OCI-LY1 (cell line): Measurements from ENCODE around the gene MESD.

ENCODE experiments used
- EZH2 ChIP-seq: fragments of 200-600 bp; sonication (generic), shearing (Covaris generic); IDR thresholded peaks from 2 replicates; pipeline ENCODE4 v1.8.0; 2017; ENCODE audit warnings: borderline replicate concordance, mixed run types, mild to moderate bottlenecking, antibody characterized with exemption, low read length, moderate library complexity, mixed read lengths
- TF ChIP-seq, protein P1 (sequence below): fragments of 200-600 bp; sonication (generic), shearing (Covaris generic); IDR thresholded peaks from 2 replicates; pipeline ENCODE4 v1.5.1; 2017; ENCODE audit warnings: mild to moderate bottlenecking, antibody characterized with exemption, low read length, moderate library complexity, mixed read lengths

DNA sequence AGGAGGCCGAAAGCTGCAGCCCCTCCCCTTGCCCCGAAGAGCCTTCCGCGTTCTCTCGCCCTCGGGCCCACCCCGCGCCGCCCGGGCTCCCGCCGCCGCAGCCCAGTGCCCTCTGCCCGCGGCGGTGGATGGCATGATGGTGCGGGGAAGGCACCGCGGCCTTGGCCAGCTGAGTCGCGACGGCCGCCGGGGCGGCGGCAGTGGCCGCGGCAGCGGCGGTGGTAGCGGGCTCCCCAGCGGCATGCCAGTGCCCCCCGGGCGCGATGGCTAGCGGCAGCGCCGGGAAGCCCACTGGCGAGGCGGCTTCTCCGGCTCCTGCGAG is 12.4 kb upstream of the MESD start:
- no peak for TF ChIP-seq EZH2
- TF ChIP-seq, protein P1, sequence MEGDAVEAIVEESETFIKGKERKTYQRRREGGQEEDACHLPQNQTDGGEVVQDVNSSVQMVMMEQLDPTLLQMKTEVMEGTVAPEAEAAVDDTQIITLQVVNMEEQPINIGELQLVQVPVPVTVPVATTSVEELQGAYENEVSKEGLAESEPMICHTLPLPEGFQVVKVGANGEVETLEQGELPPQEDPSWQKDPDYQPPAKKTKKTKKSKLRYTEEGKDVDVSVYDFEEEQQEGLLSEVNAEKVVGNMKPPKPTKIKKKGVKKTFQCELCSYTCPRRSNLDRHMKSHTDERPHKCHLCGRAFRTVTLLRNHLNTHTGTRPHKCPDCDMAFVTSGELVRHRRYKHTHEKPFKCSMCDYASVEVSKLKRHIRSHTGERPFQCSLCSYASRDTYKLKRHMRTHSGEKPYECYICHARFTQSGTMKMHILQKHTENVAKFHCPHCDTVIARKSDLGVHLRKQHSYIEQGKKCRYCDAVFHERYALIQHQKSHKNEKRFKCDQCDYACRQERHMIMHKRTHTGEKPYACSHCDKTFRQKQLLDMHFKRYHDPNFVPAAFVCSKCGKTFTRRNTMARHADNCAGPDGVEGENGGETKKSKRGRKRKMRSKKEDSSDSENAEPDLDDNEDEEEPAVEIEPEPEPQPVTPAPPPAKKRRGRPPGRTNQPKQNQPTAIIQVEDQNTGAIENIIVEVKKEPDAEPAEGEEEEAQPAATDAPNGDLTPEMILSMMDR = no peak
